Liver (tissue), 9 donors: ENCODE results near the gene DMD. TPM values are rescaled to one million over a fixed set of nuclear protein-coding genes. Genes with fewer than 3 reads are reported as not detected.

Source experiments
- DNase-seq: peaks from one replicate; pipeline ENCODE4 v3.0.0-alpha.2; 2017; ENCODE audit warnings: low spot score
- H3K27ac ChIP-seq, 2 donors: one replicate each; pipeline ENCODE4 v1.7.0; 2013; ENCODE audit warnings: inconsistent platforms in 2 of 2, low read length in 2 of 2, control low read depth in 1 of 2, low read depth in 1 of 2, mild to moderate bottlenecking in 1 of 2
- H3K27me3 ChIP-seq, 4 donors: one replicate each; pipeline versions ENCODE4 v1.6.1 to v1.7.0; 2013; ENCODE audit warnings: low read length in 3 of 4, inconsistent platforms in 1 of 4, mild to moderate bottlenecking in 1 of 4, moderate library complexity in 1 of 4; ENCODE audit not compliant: control insufficient read depth in 4 of 4, insufficient read depth in 4 of 4
- H3K36me3 ChIP-seq, 4 donors: one replicate each; pipeline versions ENCODE4 v1.6.1 to v1.7.0; 2013; ENCODE audit warnings: low read length in 3 of 4, mild to moderate bottlenecking in 3 of 4, low read depth in 1 of 4, moderate library complexity in 1 of 4; ENCODE audit not compliant: control insufficient read depth in 4 of 4, insufficient read depth in 3 of 4
- H3K4me1 ChIP-seq, 4 donors: one replicate each; pipeline versions ENCODE4 v1.6.1 to v1.7.0; 2013; ENCODE audit warnings: low read length in 3 of 4, mild to moderate bottlenecking in 3 of 4, moderate library complexity in 1 of 4; ENCODE audit not compliant: control insufficient read depth in 4 of 4, insufficient read depth in 4 of 4
- H3K4me3 ChIP-seq, 3 donors: one replicate each; pipeline versions ENCODE4 v1.6.1 to v1.7.0; 2013; ENCODE audit warnings: low read length in 3 of 3, control low read depth in 1 of 3, low read depth in 1 of 3, mild to moderate bottlenecking in 1 of 3
- H3K9ac ChIP-seq, 2 donors: one replicate each; pipeline ENCODE4 v1.7.0; 2013; ENCODE audit warnings: low read length in 2 of 2, mild to moderate bottlenecking in 2 of 2, moderate library complexity in 2 of 2, control low read depth in 1 of 2, low read depth in 1 of 2
- H3K9me3 ChIP-seq, 4 donors: one replicate each; pipeline versions ENCODE4 v1.6.1 to v1.7.0; 2013; ENCODE audit warnings: low read length in 3 of 4; ENCODE audit not compliant: control insufficient read depth in 4 of 4
- EGR1 ChIP-seq, 2 donors: IDR thresholded peaks; 2 replicates each; pipeline ENCODE4 v1.6.1; 2016 to 2018; ENCODE audit warnings: antibody characterized with exemption in 2 of 2, low read depth in 2 of 2
- FOXA1 ChIP-seq: IDR thresholded peaks from 2 replicates; pipeline ENCODE4 v1.6.1; 2016; ENCODE audit warnings: antibody characterized with exemption
- FOXA2 ChIP-seq: IDR thresholded peaks from 2 replicates; pipeline ENCODE4 v1.6.1; 2016; ENCODE audit warnings: antibody characterized with exemption
- GABPA ChIP-seq, 2 donors: IDR thresholded peaks in 1 of 2; conservative IDR thresholded peaks in 1 of 2; 2 replicates each; pipeline ENCODE4 v1.6.1; 2016; ENCODE audit warnings: antibody characterized with exemption in 2 of 2, mild to moderate bottlenecking in 1 of 2, moderate library complexity in 1 of 2
- HNF4A ChIP-seq, 2 donors: conservative IDR thresholded peaks; 2 replicates each; pipeline ENCODE4 v1.6.1; 2016; ENCODE audit warnings: antibody characterized with exemption in 2 of 2, mild to moderate bottlenecking in 2 of 2
- HNF4G ChIP-seq: IDR thresholded peaks from 2 replicates; pipeline ENCODE4 v1.6.1; 2016; ENCODE audit warnings: antibody characterized with exemption
- JUND ChIP-seq, 2 donors: IDR thresholded peaks; 2 replicates each; pipeline ENCODE4 v1.6.1; 2016; ENCODE audit warnings: antibody characterized with exemption in 2 of 2
- NR2F2 ChIP-seq: IDR thresholded peaks from 2 replicates; pipeline ENCODE4 v1.6.1; 2016; ENCODE audit warnings: antibody characterized with exemption
- RAD21 ChIP-seq, 2 donors: IDR thresholded peaks; 2 replicates each; pipeline ENCODE4 v1.6.1; 2016; ENCODE audit warnings: antibody characterized with exemption in 2 of 2, mild to moderate bottlenecking in 2 of 2
- RXRA ChIP-seq, 2 donors: IDR thresholded peaks; 2 replicates each; pipeline ENCODE4 v1.6.1; 2017 to 2018; ENCODE audit warnings: antibody characterized with exemption in 2 of 2, mild to moderate bottlenecking in 1 of 2
- SP1 ChIP-seq: IDR thresholded peaks from 2 replicates; pipeline ENCODE4 v1.6.1; 2018; ENCODE audit warnings: antibody characterized with exemption, mild to moderate bottlenecking
- TAF1 ChIP-seq: conservative IDR thresholded peaks from 2 replicates; pipeline ENCODE4 v1.6.1; 2016; ENCODE audit warnings: antibody characterized with exemption, mild to moderate bottlenecking
- YY1 ChIP-seq: IDR thresholded peaks from 2 replicates; pipeline ENCODE4 v1.6.1; 2016; ENCODE audit warnings: antibody characterized with exemption, mild to moderate bottlenecking
- WGBS: extraction: QIAGEN DNeasy Blood & Tissue Kit; methylation state at CpG from one replicate; pipeline ENCODE4 v1.1.7; 2013; 5-methylcytosine and 5-hydroxymethylcytosine counted together
- polyA plus RNA-seq, 2 donors: library from polyadenylated mRNA; stranded (reverse) in 1 of 2; unstranded in 1 of 2; fragments of 200-250 nt in 1 of 2; fragments of >200 nt in 1 of 2; fragmentation: Nextera tagmentation in 1 of 2; extraction: Ambion mirVana in 1 of 2; gene quantifications; one replicate each; pipeline versions ENCODE4 v1.2.1 to v1.2.3, GENCODE V29; 2013 to 2015
- total RNA-seq, 2 donors: library from RNA; depleted of rRNA; stranded (reverse); fragments of >200 nt; gene quantifications; one replicate each; pipeline ENCODE4 v1.2.3, GENCODE V29; 2014
- TF ChIP-seq, protein P1 (sequence below): IDR thresholded peaks from 2 replicates; pipeline ENCODE4 v1.6.1; 2016; ENCODE audit warnings: antibody characterized with exemption
- TF ChIP-seq, protein P2 (sequence below): IDR thresholded peaks from 2 replicates; pipeline ENCODE4 v1.6.1; 2016; ENCODE audit warnings: antibody characterized with exemption
- TF ChIP-seq, protein P3 (sequence below): fragments of 150-350 bp; IDR thresholded peaks from 2 replicates; pipeline ENCODE4 v1.5.1; 2017; ENCODE audit warnings: improper control_type of control experiment, low read depth, low read length; ENCODE audit not compliant: missing input control
- TF ChIP-seq, protein P4 (sequence below): IDR thresholded peaks from 2 replicates; pipeline ENCODE4 v1.6.1; 2016; ENCODE audit warnings: antibody characterized with exemption, mild to moderate bottlenecking
- TF ChIP-seq, protein P5 (sequence below): IDR thresholded peaks from 2 replicates; pipeline ENCODE4 v1.6.1; 2016; ENCODE audit warnings: antibody characterized with exemption
- donor health status: healthy.
- donor health status: healthy.
- donor health status: healthy.
- donor health status: healthy.
- donor health status: healthy.

Gene DMD
- total and polyA plus RNA-seq, 4 donors, result 14.6 to 61.9 (median 23.9) TPM

DNA sequence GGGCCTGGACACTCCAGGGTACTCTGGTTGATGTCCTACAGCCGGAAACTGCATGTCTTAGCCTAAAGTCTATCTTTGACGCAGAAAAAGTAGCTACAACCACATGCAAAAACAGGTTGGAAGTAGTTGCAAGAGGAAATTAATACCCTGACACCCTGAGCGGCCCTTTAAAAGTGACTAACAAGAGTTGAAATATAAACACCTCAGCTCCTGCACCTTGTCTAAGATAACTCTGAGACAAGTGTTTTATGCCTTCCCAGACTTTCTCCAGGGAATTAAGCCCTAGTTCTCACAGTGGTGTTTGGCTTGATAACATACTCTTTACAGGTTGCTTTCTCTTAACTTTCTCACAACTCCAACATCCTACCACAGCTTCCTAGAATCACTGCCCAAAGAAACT lies 943.1 kb downstream of the DMD start:
- no peak overlapping the region for H3K9ac ChIP-seq
- H3K27me3 ChIP-seq, result peaks cover 0 to 5% (median 0%) of the 10 kb centered on the region in 4 donors
- H3K36me3 ChIP-seq, result no peaks in the 10 kb centered on the region
- H3K9me3 ChIP-seq, result peaks cover 0 to 8% (median 1%) of the 10 kb centered on the region in 4 donors
- DNase-seq, result no peak
- TF ChIP-seq, protein P1, sequence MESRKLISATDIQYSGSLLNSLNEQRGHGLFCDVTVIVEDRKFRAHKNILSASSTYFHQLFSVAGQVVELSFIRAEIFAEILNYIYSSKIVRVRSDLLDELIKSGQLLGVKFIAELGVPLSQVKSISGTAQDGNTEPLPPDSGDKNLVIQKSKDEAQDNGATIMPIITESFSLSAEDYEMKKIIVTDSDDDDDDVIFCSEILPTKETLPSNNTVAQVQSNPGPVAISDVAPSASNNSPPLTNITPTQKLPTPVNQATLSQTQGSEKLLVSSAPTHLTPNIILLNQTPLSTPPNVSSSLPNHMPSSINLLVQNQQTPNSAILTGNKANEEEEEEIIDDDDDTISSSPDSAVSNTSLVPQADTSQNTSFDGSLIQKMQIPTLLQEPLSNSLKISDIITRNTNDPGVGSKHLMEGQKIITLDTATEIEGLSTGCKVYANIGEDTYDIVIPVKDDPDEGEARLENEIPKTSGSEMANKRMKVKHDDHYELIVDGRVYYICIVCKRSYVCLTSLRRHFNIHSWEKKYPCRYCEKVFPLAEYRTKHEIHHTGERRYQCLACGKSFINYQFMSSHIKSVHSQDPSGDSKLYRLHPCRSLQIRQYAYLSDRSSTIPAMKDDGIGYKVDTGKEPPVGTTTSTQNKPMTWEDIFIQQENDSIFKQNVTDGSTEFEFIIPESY, result no peak
- TF ChIP-seq GABPA (IDR thresholded peaks at IDR 0.05 in 1 of 2, conservative IDR thresholded peaks at IDR 0.05 in 1 of 2) (no peak), TAF1 (no peak), SP1 (no peak), FOXA2 (no peak), RXRA (IDR thresholded peaks at IDR 0.05) (no peak), JUND (IDR thresholded peaks at IDR 0.05) (no peak), NR2F2 (no peak), YY1 (no peak), FOXA1 (no peak), HNF4G (no peak), RAD21 (IDR thresholded peaks at IDR 0.05) (no peak), HNF4A (conservative IDR thresholded peaks at IDR 0.05) (no peak), EGR1 (IDR thresholded peaks at IDR 0.05; ENCODE audit: low read depth in 2 of 2) (no peak)
- TF ChIP-seq, protein P2, sequence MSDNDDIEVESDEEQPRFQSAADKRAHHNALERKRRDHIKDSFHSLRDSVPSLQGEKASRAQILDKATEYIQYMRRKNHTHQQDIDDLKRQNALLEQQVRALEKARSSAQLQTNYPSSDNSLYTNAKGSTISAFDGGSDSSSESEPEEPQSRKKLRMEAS, result no peak
- TF ChIP-seq, protein P3, sequence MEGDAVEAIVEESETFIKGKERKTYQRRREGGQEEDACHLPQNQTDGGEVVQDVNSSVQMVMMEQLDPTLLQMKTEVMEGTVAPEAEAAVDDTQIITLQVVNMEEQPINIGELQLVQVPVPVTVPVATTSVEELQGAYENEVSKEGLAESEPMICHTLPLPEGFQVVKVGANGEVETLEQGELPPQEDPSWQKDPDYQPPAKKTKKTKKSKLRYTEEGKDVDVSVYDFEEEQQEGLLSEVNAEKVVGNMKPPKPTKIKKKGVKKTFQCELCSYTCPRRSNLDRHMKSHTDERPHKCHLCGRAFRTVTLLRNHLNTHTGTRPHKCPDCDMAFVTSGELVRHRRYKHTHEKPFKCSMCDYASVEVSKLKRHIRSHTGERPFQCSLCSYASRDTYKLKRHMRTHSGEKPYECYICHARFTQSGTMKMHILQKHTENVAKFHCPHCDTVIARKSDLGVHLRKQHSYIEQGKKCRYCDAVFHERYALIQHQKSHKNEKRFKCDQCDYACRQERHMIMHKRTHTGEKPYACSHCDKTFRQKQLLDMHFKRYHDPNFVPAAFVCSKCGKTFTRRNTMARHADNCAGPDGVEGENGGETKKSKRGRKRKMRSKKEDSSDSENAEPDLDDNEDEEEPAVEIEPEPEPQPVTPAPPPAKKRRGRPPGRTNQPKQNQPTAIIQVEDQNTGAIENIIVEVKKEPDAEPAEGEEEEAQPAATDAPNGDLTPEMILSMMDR, result no peak
- TF ChIP-seq, protein P4, sequence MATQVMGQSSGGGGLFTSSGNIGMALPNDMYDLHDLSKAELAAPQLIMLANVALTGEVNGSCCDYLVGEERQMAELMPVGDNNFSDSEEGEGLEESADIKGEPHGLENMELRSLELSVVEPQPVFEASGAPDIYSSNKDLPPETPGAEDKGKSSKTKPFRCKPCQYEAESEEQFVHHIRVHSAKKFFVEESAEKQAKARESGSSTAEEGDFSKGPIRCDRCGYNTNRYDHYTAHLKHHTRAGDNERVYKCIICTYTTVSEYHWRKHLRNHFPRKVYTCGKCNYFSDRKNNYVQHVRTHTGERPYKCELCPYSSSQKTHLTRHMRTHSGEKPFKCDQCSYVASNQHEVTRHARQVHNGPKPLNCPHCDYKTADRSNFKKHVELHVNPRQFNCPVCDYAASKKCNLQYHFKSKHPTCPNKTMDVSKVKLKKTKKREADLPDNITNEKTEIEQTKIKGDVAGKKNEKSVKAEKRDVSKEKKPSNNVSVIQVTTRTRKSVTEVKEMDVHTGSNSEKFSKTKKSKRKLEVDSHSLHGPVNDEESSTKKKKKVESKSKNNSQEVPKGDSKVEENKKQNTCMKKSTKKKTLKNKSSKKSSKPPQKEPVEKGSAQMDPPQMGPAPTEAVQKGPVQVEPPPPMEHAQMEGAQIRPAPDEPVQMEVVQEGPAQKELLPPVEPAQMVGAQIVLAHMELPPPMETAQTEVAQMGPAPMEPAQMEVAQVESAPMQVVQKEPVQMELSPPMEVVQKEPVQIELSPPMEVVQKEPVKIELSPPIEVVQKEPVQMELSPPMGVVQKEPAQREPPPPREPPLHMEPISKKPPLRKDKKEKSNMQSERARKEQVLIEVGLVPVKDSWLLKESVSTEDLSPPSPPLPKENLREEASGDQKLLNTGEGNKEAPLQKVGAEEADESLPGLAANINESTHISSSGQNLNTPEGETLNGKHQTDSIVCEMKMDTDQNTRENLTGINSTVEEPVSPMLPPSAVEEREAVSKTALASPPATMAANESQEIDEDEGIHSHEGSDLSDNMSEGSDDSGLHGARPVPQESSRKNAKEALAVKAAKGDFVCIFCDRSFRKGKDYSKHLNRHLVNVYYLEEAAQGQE, result no peak
- TF ChIP-seq, protein P5, sequence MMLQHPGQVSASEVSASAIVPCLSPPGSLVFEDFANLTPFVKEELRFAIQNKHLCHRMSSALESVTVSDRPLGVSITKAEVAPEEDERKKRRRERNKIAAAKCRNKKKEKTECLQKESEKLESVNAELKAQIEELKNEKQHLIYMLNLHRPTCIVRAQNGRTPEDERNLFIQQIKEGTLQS, result no peak
- WGBS, result 80% methylated on average over 3 of the region's 3 CpGs
- H3K4me3 ChIP-seq, result no peak overlapping the region
- H3K27ac ChIP-seq, result no peak overlapping the region
- no peaks in the 10 kb centered on the region for H3K4me1 ChIP-seq
